Lower lobe of right lung (tissue), 2 donors: ENCODE measurements around the gene USP19. TPM values are rescaled to one million over a fixed set of nuclear protein-coding genes. Genes with fewer than 3 reads are reported as not detected.
A peak's percentile ranks its signal among the peaks of the same experiment; 100 is the strongest.

Experiments used
- ATAC-seq, 2 donors: fragments of 200-7000 bp; cut with Tn5 transposase; one replicate each; pipeline ENCODE4 v1.9.1; 2020 to 2022; ENCODE audit warnings: mild to moderate bottlenecking in 2 of 2, moderate library complexity in 2 of 2
- DNase-seq: peaks from one replicate; pipeline ENCODE4 v3.0.0-alpha.2; 2020
- H3K27ac ChIP-seq: fragments of 200-600 bp; one replicate; pipeline ENCODE4 v1.8.0; 2022
- H3K27me3 ChIP-seq: fragments of 200-600 bp; one replicate; pipeline ENCODE4 v1.8.0; 2022; ENCODE audit warnings: low read depth
- H3K36me3 ChIP-seq: fragments of 200-600 bp; one replicate; pipeline ENCODE4 v1.8.0; 2022; ENCODE audit warnings: mild to moderate bottlenecking
- H3K4me1 ChIP-seq: fragments of 200-600 bp; one replicate; pipeline ENCODE4 v1.8.0; 2022
- H3K4me3 ChIP-seq: fragments of 200-600 bp; one replicate; pipeline ENCODE4 v1.8.0; 2022; ENCODE audit warnings: mild to moderate bottlenecking
- H3K9me3 ChIP-seq: fragments of 200-600 bp; one replicate; pipeline ENCODE4 v1.8.0; 2022
- CTCF ChIP-seq: fragments of 200-600 bp; IDR thresholded peaks from one replicate; pipeline ENCODE4 v1.8.0; 2022; ENCODE audit warnings: antibody characterized with exemption, mild to moderate bottlenecking
- intact Hi-C: fragments of 100-400 bp; cut with DNase I; formaldehyde crosslinking; loops from one replicate; pipeline ENCODE4 v1.11.0; 2022
- total RNA-seq: library from RNA; stranded (reverse); fragmentation: NEBNext Ultra II Directional; extraction: Animal tissue kit (Norgen Biotek cat#: 25700); gene quantifications from one replicate; pipeline ENCODE4 v1.2.1, GENCODE V29; 2021
- donor health status: DM: no; HTN: yes; CAD: no; lungs with severe emphysema.

USP19 gene
- total RNA-seq, 1 donor from 2014 or later, result 60.4 TPM

- DNase-seq, result no peak
- no peaks in the 10 kb centered on the region for H3K27me3 ChIP-seq
- TF ChIP-seq CTCF, result no peak
- H3K27ac ChIP-seq, result no peak overlapping the region
- no peak for ATAC-seq
- intact Hi-C loops, result no loop called here
- no peaks in the 10 kb centered on the region for H3K9me3 ChIP-seq
- peaks cover 83% of the 10 kb centered on the region for H3K36me3 ChIP-seq
- H3K4me1 ChIP-seq, result peaks cover 16% of the 10 kb centered on the region
- H3K4me3 ChIP-seq, result no peak overlapping the region
Measured at GRCh38 chr3:49123687-49124086, 3.1 kb upstream of the USP19 start.

GRCh38 chr3:49122886-49123545 lies 2.4 kb upstream of the USP19 start:
- H3K4me3 ChIP-seq, result no peak overlapping the region
- no peak for ATAC-seq
- peaks cover 20% of the 10 kb centered on the region for H3K4me1 ChIP-seq
- DNase-seq, result no peak
- H3K27me3 ChIP-seq, result no peaks in the 10 kb centered on the region
- no peak for TF ChIP-seq CTCF
- intact Hi-C loops, result no loop called here
- no peaks in the 10 kb centered on the region for H3K9me3 ChIP-seq
- H3K27ac ChIP-seq, result no peak overlapping the region
- peaks cover 83% of the 10 kb centered on the region for H3K36me3 ChIP-seq

GRCh38 chr3:49122451-49122850 lies 1.8 kb upstream of the USP19 start:
- no peak for TF ChIP-seq CTCF
- H3K27ac ChIP-seq, result no peak overlapping the region

GRCh38 chr3:49122022-49122421 lies 1.4 kb upstream of the USP19 start:
- Histone ChIP-seq H3K36me3 (peaks cover 84% of the 10 kb centered on the region), H3K27ac (peak overlapping the region; percentile 97), H3K9me3 (no peaks in the 10 kb centered on the region), H3K4me1 (peaks cover 20% of the 10 kb centered on the region), H3K4me3 (no peak overlapping the region), H3K27me3 (no peaks in the 10 kb centered on the region)
- DNase-seq (no peak), ATAC-seq (no peak)
- intact Hi-C loops, result no loop called here
- TF ChIP-seq CTCF, result no peak

More at GRCh38 chr3:49122451-49122850, 1.8 kb upstream of the USP19 start:
- no peak for ATAC-seq
- Histone ChIP-seq H3K36me3 (peaks cover 83% of the 10 kb centered on the region), H3K4me1 (peaks cover 20% of the 10 kb centered on the region), H3K4me3 (no peak overlapping the region), H3K27me3 (no peaks in the 10 kb centered on the region), H3K9me3 (no peaks in the 10 kb centered on the region)
- intact Hi-C loops, result no loop called here
- DNase-seq, result no peak

- intact Hi-C loops, result no loop called here
- no peaks in the 10 kb centered on the region for H3K27me3 ChIP-seq
- peaks cover 20% of the 10 kb centered on the region for H3K4me1 ChIP-seq
- ATAC-seq (no peak), DNase-seq (no peak)
- H3K4me3 ChIP-seq, result peak overlapping the region; percentile 99
- TF ChIP-seq CTCF, result no peak
- H3K9me3 ChIP-seq, result no peaks in the 10 kb centered on the region
- H3K36me3 ChIP-seq, result peaks cover 84% of the 10 kb centered on the region
- H3K27ac ChIP-seq, result peak overlapping the region; percentile 97
Measured at GRCh38 chr3:49121132-49121736, 611 bp upstream of the USP19 start.
